Retinal pigment epithelial cell (primary cell): Measurements from ENCODE around the gene PRSS22.

ENCODE experiments used
- DNase-seq: peaks from one replicate; pipeline ENCODE4 v3.0.0-alpha.2; 2010; ENCODE audit warnings: low read depth
- H3K4me3 ChIP-seq: 2 replicates; pipeline ENCODE4 v1.5.1; 2011; ENCODE audit warnings: mild to moderate bottlenecking, low read length, control low read depth, moderate library complexity
- TF ChIP-seq, protein P1 (sequence below): conservative IDR thresholded peaks from 2 replicates; pipeline ENCODE4 v1.5.1; 2011; ENCODE audit warnings: low read depth, low read length, control low read depth, inconsistent platforms

PRSS22 gene

DNA sequence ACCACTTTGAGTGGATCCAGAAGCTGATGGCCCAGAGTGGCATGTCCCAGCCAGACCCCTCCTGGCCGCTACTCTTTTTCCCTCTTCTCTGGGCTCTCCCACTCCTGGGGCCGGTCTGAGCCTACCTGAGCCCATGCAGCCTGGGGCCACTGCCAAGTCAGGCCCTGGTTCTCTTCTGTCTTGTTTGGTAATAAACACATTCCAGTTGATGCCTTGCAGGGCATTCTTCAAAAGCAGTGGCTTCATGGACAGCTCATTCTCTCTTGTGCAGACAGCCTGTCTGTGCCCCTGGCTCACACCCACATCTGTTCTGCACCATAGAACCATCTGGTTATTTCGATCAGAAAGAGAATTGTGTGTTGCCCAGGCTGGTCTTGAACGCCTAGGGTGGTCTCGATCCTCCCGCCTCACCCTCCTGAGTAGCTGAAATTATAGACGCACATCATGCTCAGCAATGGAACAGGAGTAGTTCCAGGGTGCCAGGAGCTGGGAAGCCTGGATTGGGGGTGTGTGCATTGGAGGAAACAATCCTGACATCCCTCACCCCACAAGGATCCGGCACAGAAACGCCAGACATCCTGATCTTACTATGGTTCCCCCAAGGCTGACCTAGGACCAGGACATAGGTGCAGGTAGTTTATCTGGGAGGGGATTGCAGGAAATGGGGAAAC lies 36.3 kb downstream of the PRSS22 start:
- no peak overlapping the region for H3K4me3 ChIP-seq
- DNase-seq = no peak
- TF ChIP-seq, protein P1, sequence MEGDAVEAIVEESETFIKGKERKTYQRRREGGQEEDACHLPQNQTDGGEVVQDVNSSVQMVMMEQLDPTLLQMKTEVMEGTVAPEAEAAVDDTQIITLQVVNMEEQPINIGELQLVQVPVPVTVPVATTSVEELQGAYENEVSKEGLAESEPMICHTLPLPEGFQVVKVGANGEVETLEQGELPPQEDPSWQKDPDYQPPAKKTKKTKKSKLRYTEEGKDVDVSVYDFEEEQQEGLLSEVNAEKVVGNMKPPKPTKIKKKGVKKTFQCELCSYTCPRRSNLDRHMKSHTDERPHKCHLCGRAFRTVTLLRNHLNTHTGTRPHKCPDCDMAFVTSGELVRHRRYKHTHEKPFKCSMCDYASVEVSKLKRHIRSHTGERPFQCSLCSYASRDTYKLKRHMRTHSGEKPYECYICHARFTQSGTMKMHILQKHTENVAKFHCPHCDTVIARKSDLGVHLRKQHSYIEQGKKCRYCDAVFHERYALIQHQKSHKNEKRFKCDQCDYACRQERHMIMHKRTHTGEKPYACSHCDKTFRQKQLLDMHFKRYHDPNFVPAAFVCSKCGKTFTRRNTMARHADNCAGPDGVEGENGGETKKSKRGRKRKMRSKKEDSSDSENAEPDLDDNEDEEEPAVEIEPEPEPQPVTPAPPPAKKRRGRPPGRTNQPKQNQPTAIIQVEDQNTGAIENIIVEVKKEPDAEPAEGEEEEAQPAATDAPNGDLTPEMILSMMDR = no peak

DNA sequence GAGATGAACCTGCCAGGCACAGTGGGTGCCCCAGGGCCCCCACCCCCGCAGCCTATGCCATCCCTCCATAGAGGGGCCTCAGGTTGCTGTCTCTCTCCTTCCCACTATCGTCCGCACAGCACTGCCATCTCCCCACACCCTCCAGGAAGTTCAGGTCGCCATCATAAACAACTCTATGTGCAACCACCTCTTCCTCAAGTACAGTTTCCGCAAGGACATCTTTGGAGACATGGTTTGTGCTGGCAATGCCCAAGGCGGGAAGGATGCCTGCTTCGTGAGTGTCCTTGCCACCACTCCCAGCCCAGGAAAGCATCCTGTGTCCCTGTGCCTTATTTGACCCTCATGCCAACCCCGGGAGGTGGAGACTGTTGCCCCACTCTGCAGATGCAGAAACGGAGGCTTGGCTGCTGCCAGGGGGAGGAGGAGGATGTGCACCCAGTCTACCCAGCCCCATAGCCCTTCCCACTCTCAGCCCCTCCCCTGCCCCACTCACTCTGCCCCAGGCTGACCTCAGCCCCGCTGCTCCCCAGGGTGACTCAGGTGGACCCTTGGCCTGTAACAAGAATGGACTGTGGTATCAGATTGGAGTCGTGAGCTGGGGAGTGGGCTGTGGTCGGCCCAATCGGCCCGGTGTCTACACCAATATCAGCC lies 37.0 kb downstream of the PRSS22 start:
- no peak overlapping the region for H3K4me3 ChIP-seq
- DNase-seq = no peak
- TF ChIP-seq, protein P1 = no peak

DNA sequence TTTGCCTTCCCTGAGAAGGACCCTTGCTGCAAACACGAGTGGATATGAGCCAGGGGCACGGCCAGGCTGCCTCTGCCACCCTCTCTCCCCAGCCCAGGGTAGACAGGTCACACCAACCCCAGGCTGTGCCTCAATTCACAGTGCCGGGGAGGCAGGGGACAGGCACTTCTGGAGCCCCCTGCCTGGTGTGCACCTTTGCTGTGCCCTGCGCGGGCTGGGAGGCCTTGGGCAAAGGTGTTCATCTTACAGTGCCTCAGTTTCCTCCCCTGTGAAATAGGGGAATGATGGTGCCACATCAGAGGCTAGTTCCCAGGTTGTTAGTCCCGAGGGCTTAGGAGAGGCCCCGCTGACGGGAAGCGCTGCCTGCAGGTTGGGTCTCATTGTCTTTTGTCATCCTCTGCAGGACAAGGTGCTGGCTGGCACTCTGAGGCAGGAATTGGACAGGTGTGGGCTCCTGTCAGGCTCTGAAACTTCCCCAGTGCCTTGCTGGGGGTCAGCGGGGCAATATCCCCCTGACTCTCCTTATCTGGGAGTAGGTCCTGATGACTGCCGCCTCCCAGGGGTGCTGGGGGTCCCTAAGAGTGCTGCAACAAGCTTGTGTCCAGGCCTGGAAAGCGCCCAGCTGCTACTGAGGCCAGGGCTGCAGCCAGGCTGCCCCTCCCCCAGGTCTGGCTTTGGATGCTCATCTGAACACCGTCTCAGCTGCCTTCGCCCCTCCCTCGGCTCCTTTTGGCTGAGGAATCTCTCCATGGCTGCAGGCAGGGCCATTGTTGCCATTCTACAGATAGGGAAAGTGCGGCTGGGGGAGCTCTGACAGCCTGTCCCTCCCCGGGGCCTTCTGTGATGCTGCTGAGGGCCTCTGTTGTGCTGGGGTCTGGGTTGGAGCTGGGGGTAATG lies 37.8 kb downstream of the PRSS22 start:
- no peak for DNase-seq
- TF ChIP-seq, protein P1 = no peak
- no peak overlapping the region for H3K4me3 ChIP-seq

DNA sequence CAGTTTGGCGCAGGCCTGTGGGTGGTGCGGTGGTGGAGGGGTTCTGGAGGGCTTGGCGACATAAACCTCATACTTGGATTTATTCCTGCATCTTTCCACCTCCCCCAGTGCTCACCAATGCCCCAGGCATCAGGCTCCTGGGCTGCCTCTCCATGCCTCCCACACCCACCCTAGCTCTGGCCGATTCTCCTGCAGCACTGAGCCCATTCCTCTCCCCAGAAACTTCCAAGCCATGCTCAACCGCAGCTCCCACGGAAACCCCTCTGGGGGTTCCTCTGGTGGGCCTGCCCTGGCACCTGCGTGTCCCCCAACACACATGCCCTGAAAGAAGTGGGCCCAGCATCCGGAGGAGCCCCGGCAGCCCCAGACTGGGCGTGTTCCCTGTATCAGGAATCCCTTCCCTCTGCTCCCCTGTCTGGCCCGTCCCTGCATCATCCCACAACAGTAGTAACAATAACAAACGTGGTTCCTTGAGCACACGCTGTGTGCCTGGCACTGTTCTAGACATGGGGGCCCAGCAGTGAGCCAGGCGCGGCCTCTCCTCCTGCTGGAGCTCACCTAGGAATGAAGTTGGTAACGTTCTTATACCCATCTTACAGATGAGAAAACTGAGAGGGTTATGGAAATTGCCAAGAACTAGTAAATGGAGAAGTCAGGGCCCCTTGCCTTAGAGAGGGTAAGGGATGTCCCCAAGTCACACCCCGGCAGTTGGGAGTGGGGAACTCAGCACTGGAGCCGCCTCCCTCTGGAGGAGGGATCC lies 38.6 kb downstream of the PRSS22 start:
- DNase-seq = no peak
- TF ChIP-seq, protein P1 = no peak
- H3K4me3 ChIP-seq = no peak overlapping the region

DNA sequence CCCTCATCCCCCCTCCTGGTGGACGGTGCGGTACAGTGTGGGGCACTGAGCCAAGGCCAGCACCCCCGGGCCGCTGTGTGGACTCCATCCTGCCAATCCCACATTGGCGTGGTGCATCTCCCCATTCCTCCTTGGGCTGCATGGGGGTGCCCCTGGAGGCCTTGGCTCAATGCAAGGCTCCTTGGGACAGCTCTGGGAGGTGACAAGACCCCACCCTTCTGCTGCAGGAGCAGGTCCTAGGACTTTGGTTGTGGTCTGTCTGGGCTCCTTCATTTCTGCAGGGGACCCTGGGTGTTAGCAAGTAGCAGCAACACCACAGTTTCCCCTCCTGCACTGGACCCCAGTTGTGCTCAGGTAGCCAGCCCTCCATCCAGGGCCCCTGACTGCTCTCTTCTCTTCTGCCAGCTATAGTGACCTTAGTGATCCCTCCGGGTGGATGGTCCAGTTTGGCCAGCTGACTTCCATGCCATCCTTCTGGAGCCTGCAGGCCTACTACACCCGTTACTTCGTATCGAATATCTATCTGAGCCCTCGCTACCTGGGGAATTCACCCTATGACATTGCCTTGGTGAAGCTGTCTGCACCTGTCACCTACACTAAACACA lies 39.6 kb downstream of the PRSS22 start:
- H3K4me3 ChIP-seq = no peak overlapping the region
- no peak for DNase-seq
- TF ChIP-seq, protein P1 = no peak
